ENCODE data around the gene NAA11.

DNA sequence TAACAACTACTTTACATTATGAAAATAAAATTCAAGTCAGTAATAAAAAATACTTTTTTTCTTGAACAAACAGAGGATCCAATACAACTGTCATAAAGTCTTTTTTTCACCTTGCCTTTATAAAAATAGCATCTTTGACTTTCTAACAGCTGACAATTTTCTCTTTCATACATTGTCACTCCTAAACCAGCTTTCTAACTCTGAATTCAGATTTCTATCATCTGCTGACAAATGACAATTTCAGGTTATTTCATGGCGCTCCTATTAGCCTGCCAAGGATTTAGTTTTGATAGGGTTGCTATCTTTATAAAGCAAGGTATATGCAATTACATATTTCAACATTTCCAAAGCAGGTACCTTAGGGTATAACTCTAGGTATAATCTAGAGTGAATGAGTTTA, 14.6 kb downstream of the NAA11 start:
- TF ChIP-seq, protein P1, sequence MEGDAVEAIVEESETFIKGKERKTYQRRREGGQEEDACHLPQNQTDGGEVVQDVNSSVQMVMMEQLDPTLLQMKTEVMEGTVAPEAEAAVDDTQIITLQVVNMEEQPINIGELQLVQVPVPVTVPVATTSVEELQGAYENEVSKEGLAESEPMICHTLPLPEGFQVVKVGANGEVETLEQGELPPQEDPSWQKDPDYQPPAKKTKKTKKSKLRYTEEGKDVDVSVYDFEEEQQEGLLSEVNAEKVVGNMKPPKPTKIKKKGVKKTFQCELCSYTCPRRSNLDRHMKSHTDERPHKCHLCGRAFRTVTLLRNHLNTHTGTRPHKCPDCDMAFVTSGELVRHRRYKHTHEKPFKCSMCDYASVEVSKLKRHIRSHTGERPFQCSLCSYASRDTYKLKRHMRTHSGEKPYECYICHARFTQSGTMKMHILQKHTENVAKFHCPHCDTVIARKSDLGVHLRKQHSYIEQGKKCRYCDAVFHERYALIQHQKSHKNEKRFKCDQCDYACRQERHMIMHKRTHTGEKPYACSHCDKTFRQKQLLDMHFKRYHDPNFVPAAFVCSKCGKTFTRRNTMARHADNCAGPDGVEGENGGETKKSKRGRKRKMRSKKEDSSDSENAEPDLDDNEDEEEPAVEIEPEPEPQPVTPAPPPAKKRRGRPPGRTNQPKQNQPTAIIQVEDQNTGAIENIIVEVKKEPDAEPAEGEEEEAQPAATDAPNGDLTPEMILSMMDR (IDR thresholded peaks at IDR 0.05; ENCODE audit: borderline replicate concordance, extremely low read depth, low read length, poor library complexity, severe bottlenecking) = no peak
- no peak for TF ChIP-seq EZH2 (IDR thresholded peaks at IDR 0.05; ENCODE audit: borderline replicate concordance, low read depth, low read length, severe bottlenecking)
